PC-9 (cell line): ENCODE results near the gene NCDN.

Experiments used
- EZH2 ChIP-seq: fragments of 200-600 bp; sonication (generic); IDR thresholded peaks from 2 replicates; pipeline ENCODE4 v1.8.0; 2017; ENCODE audit warnings: antibody characterized with exemption, low read depth
- TF ChIP-seq, protein P1 (sequence below): fragments of 200-600 bp; sonication (generic); conservative IDR thresholded peaks from 2 replicates; pipeline ENCODE4 v1.6.1; 2017; ENCODE audit warnings: mixed run types, antibody characterized with exemption, mild to moderate bottlenecking, moderate library complexity

DNA sequence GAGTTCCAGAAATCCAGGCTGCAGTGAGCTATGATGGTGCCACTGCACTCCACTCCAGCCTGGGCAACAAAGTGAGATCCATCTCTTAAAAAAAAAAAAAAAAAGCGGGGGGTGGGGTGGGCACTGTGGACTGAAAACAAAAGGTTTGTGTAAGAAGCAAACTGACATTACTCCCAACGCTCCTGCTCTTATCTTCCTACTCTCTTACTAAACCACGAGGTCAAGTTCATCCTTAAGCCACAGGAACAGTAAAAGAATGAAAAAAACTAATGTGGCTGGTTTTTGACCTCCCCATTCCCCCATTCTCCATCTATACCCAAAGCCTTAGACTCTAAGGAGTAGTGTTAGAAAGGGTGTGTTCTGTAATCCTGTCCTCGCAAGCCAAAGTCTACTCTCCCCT, 46.3 kb downstream of the NCDN start:
- no peak for TF ChIP-seq EZH2
- TF ChIP-seq, protein P1, sequence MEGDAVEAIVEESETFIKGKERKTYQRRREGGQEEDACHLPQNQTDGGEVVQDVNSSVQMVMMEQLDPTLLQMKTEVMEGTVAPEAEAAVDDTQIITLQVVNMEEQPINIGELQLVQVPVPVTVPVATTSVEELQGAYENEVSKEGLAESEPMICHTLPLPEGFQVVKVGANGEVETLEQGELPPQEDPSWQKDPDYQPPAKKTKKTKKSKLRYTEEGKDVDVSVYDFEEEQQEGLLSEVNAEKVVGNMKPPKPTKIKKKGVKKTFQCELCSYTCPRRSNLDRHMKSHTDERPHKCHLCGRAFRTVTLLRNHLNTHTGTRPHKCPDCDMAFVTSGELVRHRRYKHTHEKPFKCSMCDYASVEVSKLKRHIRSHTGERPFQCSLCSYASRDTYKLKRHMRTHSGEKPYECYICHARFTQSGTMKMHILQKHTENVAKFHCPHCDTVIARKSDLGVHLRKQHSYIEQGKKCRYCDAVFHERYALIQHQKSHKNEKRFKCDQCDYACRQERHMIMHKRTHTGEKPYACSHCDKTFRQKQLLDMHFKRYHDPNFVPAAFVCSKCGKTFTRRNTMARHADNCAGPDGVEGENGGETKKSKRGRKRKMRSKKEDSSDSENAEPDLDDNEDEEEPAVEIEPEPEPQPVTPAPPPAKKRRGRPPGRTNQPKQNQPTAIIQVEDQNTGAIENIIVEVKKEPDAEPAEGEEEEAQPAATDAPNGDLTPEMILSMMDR, result no peak
